HepG2 (cell line): ENCODE measurements around the gene MAP3K5. TPM values are rescaled to one million over a fixed set of nuclear protein-coding genes. Genes with fewer than 3 reads are reported as not detected.

Source experiments
- ATAC-seq: fragments of 200-7000 bp; cut with Tn5 transposase; 3 replicates; pipeline ENCODE4 v1.9.1; 2020; ENCODE audit warnings: mild to moderate bottlenecking, moderate library complexity
- BruUV-seq: library from RNA; stranded (reverse); fragments of 400-500 nt; replicated peaks from 2 replicates; lab custom pipeline; 2021; lab: Mats Ljungman, UMichigan
- CTCF ChIA-PET: fragments of 300-600 bp; formaldehyde crosslinking; extraction: SDS; loops from one replicate; lab custom pipeline; 2021; ENCODE audit warnings: low total read pairs, inconsistent platforms, low intra/inter-chr PET ratio; lab: Yijun Ruan, JAX
- POLR2A ChIA-PET: fragments of 350-600 bp; sonication (Branson Sonifier 250); formaldehyde crosslinking; loops from one replicate; lab custom pipeline; 2020; ENCODE audit warnings: antibody characterized with exemption, inconsistent platforms; lab: Yijun Ruan, JAX
- DNase-seq: peaks from one replicate; pipeline ENCODE4 v3.0.0-alpha.2; 2015; ENCODE audit warnings: low spot score
- FAIRE-seq: peaks from 3 replicates; lab custom pipeline; 2011; peaks lifted over from hg19 to GRCh38; lab: Jason Lieb, UNC
- H2AFZ ChIP-seq: one replicate; pipeline ENCODE4 v1.6.1; 2011; ENCODE audit warnings: low read length, inconsistent platforms
- H3K27ac ChIP-seq: fragments of 300-600 bp; 3 replicates; pipeline ENCODE4 v1.8.0; 2011; ENCODE audit warnings: mixed run types, mild to moderate bottlenecking, mixed read lengths, low read length, inconsistent platforms; ENCODE audit not compliant: insufficient read depth; ENCODE audit errors: extremely low read length
- H3K27me3 ChIP-seq, 2 experiments: fragments of 200-600 bp in 1 of 2; 2 replicates in 1 of 2; 3 replicates in 1 of 2; pipeline versions ENCODE4 v1.6.0 to v1.8.0; 2011; ENCODE audit warnings: low read length in 2 of 2, mild to moderate bottlenecking in 2 of 2, moderate library complexity in 2 of 2, inconsistent platforms in 1 of 2; ENCODE audit not compliant: insufficient read depth in 2 of 2, control insufficient read depth in 1 of 2
- H3K36me3 ChIP-seq, 2 experiments: fragments of 200-600 bp in 1 of 2; replicated peaks in 1 of 2; 2 replicates in 1 of 2; 3 replicates in 1 of 2; pipeline versions ENCODE4 v1.5.1 to v1.8.0; 2011; ENCODE audit warnings: low read length in 2 of 2, inconsistent platforms in 1 of 2; ENCODE audit not compliant: insufficient read depth in 2 of 2, control insufficient read depth in 1 of 2
- H3K4me1 ChIP-seq: 2 replicates; pipeline ENCODE4 v1.5.1; 2012; ENCODE audit warnings: low read length, inconsistent platforms; ENCODE audit not compliant: insufficient read depth
- H3K4me2 ChIP-seq: 2 replicates; pipeline ENCODE4 v1.6.0; 2011; ENCODE audit warnings: low read depth, low read length, inconsistent platforms
- H3K4me3 ChIP-seq, 3 experiments: fragments of 200-600 bp in 1 of 3; sonication (generic), shearing (Covaris generic) in 1 of 3; replicated peaks in 1 of 3; 2 replicates each; pipeline ENCODE4 v1.5.1; 2011 to 2016; ENCODE audit warnings: low read length in 3 of 3, inconsistent platforms in 2 of 3, low read depth in 2 of 3, mild to moderate bottlenecking in 2 of 3, control low read depth in 1 of 3, mixed read lengths in 1 of 3; ENCODE audit not compliant: insufficient read depth in 1 of 3
- H3K79me2 ChIP-seq: one replicate; pipeline ENCODE4 v1.6.1; 2011; ENCODE audit warnings: low read length, inconsistent platforms; ENCODE audit not compliant: insufficient read depth
- H3K9ac ChIP-seq: 2 replicates; pipeline ENCODE4 v1.6.0; 2011; ENCODE audit warnings: mild to moderate bottlenecking, low read depth, low read length, inconsistent platforms; ENCODE audit not compliant: insufficient read depth
- H3K9me3 ChIP-seq: 2 replicates; pipeline ENCODE4 v1.5.1; 2012; ENCODE audit warnings: mild to moderate bottlenecking, low read length
- H4K20me1 ChIP-seq: 2 replicates; pipeline ENCODE4 v1.6.0; 2011; ENCODE audit warnings: inconsistent platforms, mild to moderate bottlenecking, low read length, moderate library complexity; ENCODE audit not compliant: insufficient read depth
- BCL6 ChIP-seq: IDR thresholded peaks from 2 replicates; pipeline ENCODE4 v1.6.1; 2016; ENCODE audit warnings: missing genetic modification reagents, missing compliant biosample characterization
- BHLHE40 ChIP-seq: IDR thresholded peaks from 2 replicates; pipeline ENCODE4 v1.6.1; 2011; ENCODE audit warnings: low read length, improper control_type of control experiment
- HNRNPK ChIP-seq: fragments of 200-400 bp; formaldehyde crosslinking; IDR thresholded peaks from 2 replicates; pipeline ENCODE4 v1.6.1; 2018; ENCODE audit warnings: low read length, low read depth, moderate library complexity, mild to moderate bottlenecking; ENCODE audit not compliant: poor library complexity, severe bottlenecking
- ISL2 ChIP-seq: sonication (generic); formaldehyde crosslinking; IDR thresholded peaks from 2 replicates; pipeline ENCODE4 v1.5.0; 2020; ENCODE audit warnings: missing genetic modification reagents
- KAT8 ChIP-seq: IDR thresholded peaks from 2 replicates; pipeline ENCODE4 v1.6.1; 2016; ENCODE audit warnings: missing genetic modification reagents, missing compliant biosample characterization
- KLF15 ChIP-seq: sonication (generic); formaldehyde crosslinking; IDR thresholded peaks from 2 replicates; pipeline ENCODE4 v1.8.1; 2023; ENCODE audit warnings: borderline replicate concordance, mild to moderate bottlenecking, inconsistent platforms, missing genetic modification reagents, mixed read lengths
- PCBP2 ChIP-seq: fragments of 200-400 bp; formaldehyde crosslinking; optimal IDR thresholded peaks from 2 replicates; pipeline ENCODE3; 2018; ENCODE audit warnings: low read length, low read depth; ENCODE audit not compliant: poor library complexity, severe bottlenecking
- PITX1 ChIP-seq: sonication (generic); formaldehyde crosslinking; IDR thresholded peaks from 2 replicates; pipeline ENCODE4 v1.5.1; 2020; ENCODE audit warnings: mild to moderate bottlenecking, missing genetic modification reagents
- RXRA ChIP-seq: sonication (generic); formaldehyde crosslinking; IDR thresholded peaks from 2 replicates; pipeline ENCODE4 v1.5.1; 2020; ENCODE audit warnings: missing genetic modification reagents
- SP4 ChIP-seq: sonication (generic); formaldehyde crosslinking; IDR thresholded peaks from 2 replicates; pipeline ENCODE4 v1.8.1; 2023; ENCODE audit warnings: mild to moderate bottlenecking, missing genetic modification reagents
- TEAD2 ChIP-seq: sonication (generic); formaldehyde crosslinking; IDR thresholded peaks from 2 replicates; pipeline ENCODE4 v1.9.0; 2021; ENCODE audit warnings: missing genetic modification reagents
- ZFP37 ChIP-seq: sonication (generic); formaldehyde crosslinking; IDR thresholded peaks from 2 replicates; pipeline ENCODE4 v1.4.0; 2020; ENCODE audit warnings: missing genetic modification reagents, borderline replicate concordance
- ZNF17 ChIP-seq: sonication (generic); formaldehyde crosslinking; IDR thresholded peaks from 2 replicates; pipeline ENCODE4 v1.5.0; 2020; ENCODE audit warnings: mild to moderate bottlenecking, missing genetic modification reagents
- ZNF180 ChIP-seq: sonication (generic); formaldehyde crosslinking; IDR thresholded peaks from 2 replicates; pipeline ENCODE4 v1.4.0; 2020; ENCODE audit warnings: low read depth, missing genetic modification reagents, borderline replicate concordance
- ZNF75D ChIP-seq: sonication (generic); formaldehyde crosslinking; IDR thresholded peaks from 2 replicates; pipeline ENCODE4 v1.8.1; 2023; ENCODE audit warnings: missing genetic modification reagents, mild to moderate bottlenecking, borderline replicate concordance
- ZZZ3 ChIP-seq: sonication (generic); formaldehyde crosslinking; IDR thresholded peaks from 2 replicates; pipeline ENCODE4 v1.4.0; 2020; ENCODE audit warnings: missing genetic modification reagents, mild to moderate bottlenecking, borderline replicate concordance
- WGBS: methylation state at CpG from one replicate; pipeline ENCODE4 v1.1.6; 2017; ENCODE audit warnings: low lambda C conversion rate; 5-methylcytosine and 5-hydroxymethylcytosine counted together
- in situ Hi-C: cut with HindIII; loops from 2 replicates; pipeline ENCODE4 v1.10.0; 2017; ENCODE audit warnings: low pct_unique_long_range_greater_than_20kb; ENCODE audit not compliant: extremely low pct_ligation_motif_present
- intact Hi-C: fragments of 100-400 bp; cut with micrococcal nuclease; formaldehyde crosslinking; loops from one replicate; pipeline ENCODE4 v1.10.0; 2022; ENCODE audit not compliant: unreplicated experiment
- polyA plus RNA-seq, 8 experiments: library from polyadenylated mRNA; depleted of rRNA in 3 of 8; stranded (reverse) in 7 of 8; unstranded in 1 of 8; fragments of >200 nt; fragmentation: Illumina TruSeq in 4 of 8; extraction: Trizol in 4 of 8; gene quantifications; 2 replicates each; pipeline versions ENCODE4 v1.2.1 to v1.2.3, GENCODE V29; 2011 to 2016; ENCODE audit warnings: low read depth in 4 of 8, missing spikeins in 1 of 8, mixed read lengths in 1 of 8; ENCODE audit not compliant: insufficient read depth in 1 of 8
- total RNA-seq, 5 experiments: library from RNA; depleted of rRNA; stranded (reverse); fragments of >200 nt; fragmentation: Illumina TruSeq; extraction: Trizol; gene quantifications; 2 replicates each; pipeline ENCODE4 v1.2.3, GENCODE V29; 2016; ENCODE audit warnings: low read depth in 1 of 5
- TF ChIP-seq, protein P1 (sequence below): IDR thresholded peaks from 2 replicates; pipeline ENCODE4 v1.6.1; 2012; ENCODE audit warnings: low read depth, low read length, improper control_type of control experiment
- TF ChIP-seq, protein P2 (sequence below): sonication (generic); formaldehyde crosslinking; IDR thresholded peaks from 2 replicates; pipeline ENCODE4 v1.8.0; 2022; ENCODE audit warnings: missing genetic modification reagents, low read depth, mild to moderate bottlenecking, borderline replicate concordance

The MAP3K5 gene
- total and polyA plus RNA-seq, 2 of the 13 experiments (the other 11 are each of a cell fraction or from before 2014, with no cell fraction given), result not detected

DNA sequence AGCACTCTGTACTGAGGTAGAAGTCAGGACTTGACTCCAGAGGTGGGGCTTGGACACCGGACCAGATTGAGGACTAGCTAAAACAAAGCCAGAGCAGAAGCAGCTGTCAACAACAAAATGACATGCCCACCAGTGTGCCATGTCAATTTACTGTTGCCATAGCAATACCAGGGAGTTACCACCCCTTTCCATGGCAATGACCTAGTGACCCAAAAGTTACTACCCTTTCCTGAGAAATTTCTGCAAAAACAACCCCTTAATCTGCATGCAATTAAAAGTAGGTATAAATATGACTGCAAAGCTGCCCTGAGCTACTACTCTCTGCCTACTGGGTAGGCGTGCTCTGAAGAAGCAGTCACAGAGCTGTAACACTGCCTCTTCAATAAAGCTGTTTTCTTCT, 21.0 kb downstream of the MAP3K5 start (continued):
- TF ChIP-seq, protein P1, sequence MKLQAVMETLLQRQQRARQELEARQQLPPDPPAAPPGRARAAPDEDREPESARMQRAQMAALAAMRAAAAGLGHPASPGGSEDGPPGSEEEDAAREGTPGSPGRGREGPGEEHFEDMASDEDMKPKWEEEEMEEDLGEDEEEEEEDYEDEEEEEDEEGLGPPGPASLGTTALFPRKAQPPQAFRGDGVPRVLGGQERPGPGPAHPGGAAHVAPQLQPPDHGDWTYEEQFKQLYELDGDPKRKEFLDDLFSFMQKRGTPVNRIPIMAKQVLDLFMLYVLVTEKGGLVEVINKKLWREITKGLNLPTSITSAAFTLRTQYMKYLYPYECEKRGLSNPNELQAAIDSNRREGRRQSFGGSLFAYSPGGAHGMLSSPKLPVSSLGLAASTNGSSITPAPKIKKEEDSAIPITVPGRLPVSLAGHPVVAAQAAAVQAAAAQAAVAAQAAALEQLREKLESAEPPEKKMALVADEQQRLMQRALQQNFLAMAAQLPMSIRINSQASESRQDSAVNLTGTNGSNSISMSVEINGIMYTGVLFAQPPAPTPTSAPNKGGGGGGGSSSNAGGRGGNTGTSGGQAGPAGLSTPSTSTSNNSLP, result no peak
- TF ChIP-seq, all 625 proteins: peak for 0

DNA sequence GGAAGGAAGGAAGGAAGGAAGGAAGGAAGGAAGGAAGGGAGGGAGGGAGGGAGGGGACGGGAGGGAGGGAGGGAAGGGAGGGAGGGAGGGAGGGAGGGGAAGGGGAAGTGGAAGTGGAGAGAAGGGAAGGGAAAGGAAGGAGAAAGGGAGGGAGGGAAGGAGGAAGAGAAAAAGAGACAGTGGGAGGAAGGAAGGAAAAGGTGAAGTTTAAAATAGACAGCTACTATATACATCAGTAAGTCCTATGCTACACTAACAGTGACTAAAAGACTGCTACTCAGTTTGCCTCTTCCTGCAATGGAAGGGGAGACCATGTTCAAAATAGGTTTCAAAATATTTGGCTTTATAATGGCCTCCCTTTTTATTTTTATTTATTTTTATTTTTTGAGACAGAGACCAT, 22.5 kb downstream of the MAP3K5 start:
- Histone ChIP-seq H2AFZ (no peak overlapping the region), H3K9me3 (no peaks in the 10 kb centered on the region), H3K79me2 (no peaks in the 10 kb centered on the region), H3K36me3 (no peaks in the 10 kb centered on the region), H3K27me3 (no peaks in the 10 kb centered on the region), H3K4me1 (no peaks in the 10 kb centered on the region), H4K20me1 (no peaks in the 10 kb centered on the region), H3K4me2 (no peak overlapping the region), H3K4me3 (no peak overlapping the region), H3K27ac (no peak overlapping the region), H3K9ac (no peak overlapping the region)
- ChIA-PET CTCF (no interaction called here), POLR2A (no interaction called here)
- TF ChIP-seq KLF15, result no peak
- peak; percentile 24 for TF ChIP-seq HNRNPK
- DNase-seq (no peak), ATAC-seq (no peak), FAIRE-seq (no peak)
- intact Hi-C loops (no loop called here), in situ Hi-C loops (no loop called here)
- no TSS peak for BruUV-seq
- 0% methylated on average over 1 of the region's 1 CpG for WGBS

DNA sequence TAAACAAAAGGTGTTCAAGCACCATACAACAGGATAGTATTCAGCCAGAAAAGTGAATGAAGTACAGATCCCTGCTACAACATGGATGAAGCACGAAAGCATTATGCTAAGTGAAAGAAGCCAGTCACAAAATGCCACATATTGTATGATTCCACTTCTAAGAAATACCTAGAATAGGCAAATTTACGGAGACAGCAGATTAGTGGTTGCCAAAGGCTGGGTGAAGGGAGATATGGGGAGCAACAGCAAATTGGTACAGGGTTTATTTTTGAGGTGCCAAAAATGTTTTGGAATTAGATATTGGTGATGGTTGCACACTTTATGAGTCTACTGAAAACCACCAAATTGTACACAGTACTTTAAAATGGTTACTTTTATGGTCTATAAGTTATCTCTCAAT, 23.2 kb downstream of the MAP3K5 start:
- H3K4me2 ChIP-seq, result no peak overlapping the region
- CTCF ChIA-PET, result no interaction called here
- no peaks in the 10 kb centered on the region; a peak in 1 of 5 replicates for H3K27me3 ChIP-seq
- no peak overlapping the region for H2AFZ ChIP-seq
- no peak overlapping the region for H3K4me3 ChIP-seq
- ATAC-seq (no peak), FAIRE-seq (no peak), DNase-seq (no peak)
- intact Hi-C loops (no loop called here), in situ Hi-C loops (no loop called here)
- no TSS peak for BruUV-seq
- no peaks in the 10 kb centered on the region for H4K20me1 ChIP-seq
- no peak overlapping the region for H3K27ac ChIP-seq
- no peaks in the 10 kb centered on the region for H3K36me3 ChIP-seq
- H3K4me1 ChIP-seq, result no peaks in the 10 kb centered on the region
- no peak overlapping the region for H3K9ac ChIP-seq
- no peaks in the 10 kb centered on the region for H3K79me2 ChIP-seq
- POLR2A ChIA-PET, result no interaction called here
- H3K9me3 ChIP-seq, result no peaks in the 10 kb centered on the region
- 1% methylated on average over 2 of the region's 2 CpGs for WGBS
- TF ChIP-seq BCL6 (CRISPR knock-in tag) (no peak), ZFP37 (CRISPR knock-in tag) (no peak), ZNF17 (no peak), SP4 (CRISPR knock-in tag) (no peak), TEAD2 (CRISPR knock-in tag) (no peak), PITX1 (CRISPR knock-in tag) (no peak), ZZZ3 (CRISPR knock-in tag) (no peak), ZNF75D (no peak), ZNF180 (no peak), BHLHE40 (no peak), ISL2 (CRISPR knock-in tag) (no peak), PCBP2 (no peak), RXRA (CRISPR knock-in tag) (no peak), KAT8 (CRISPR knock-in tag) (no peak)
- TF ChIP-seq, protein P2, sequence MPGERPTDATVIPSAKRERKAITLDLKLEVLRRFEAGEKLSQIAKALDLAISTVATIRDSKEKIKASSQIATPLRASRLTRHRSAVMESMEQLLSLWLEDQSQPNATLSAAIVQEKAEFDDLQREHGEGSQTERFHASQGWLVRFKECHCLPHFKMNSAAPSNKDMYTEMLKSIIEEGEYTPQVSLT (CRISPR knock-in tag), result no peak
